Keratinocyte (primary cell): ENCODE data around the gene XRCC3. TPM values are rescaled to one million over a fixed set of nuclear protein-coding genes. Genes with fewer than 3 reads are reported as not detected.

Source experiments
- DNase-seq: peaks from one replicate; pipeline ENCODE4 v3.0.0-alpha.2; 2011; ENCODE audit warnings: low read depth, missing footprints, low spot score
- FAIRE-seq: peaks from 2 replicates; lab custom pipeline; 2011; peaks lifted over from hg19 to GRCh38; lab: Jason Lieb, UNC
- H2AFZ ChIP-seq: 2 replicates; pipeline ENCODE4 v1.6.0; 2012; ENCODE audit warnings: low read length, control low read depth, inconsistent platforms; ENCODE audit not compliant: control insufficient read depth
- H3K27ac ChIP-seq: 2 replicates; pipeline ENCODE4 v1.5.1; 2011; ENCODE audit warnings: low read length; ENCODE audit not compliant: control insufficient read depth, insufficient read depth
- H3K27me3 ChIP-seq: 3 replicates; pipeline ENCODE4 v1.6.0; 2011; ENCODE audit warnings: low read length; ENCODE audit not compliant: control insufficient read depth, insufficient read depth; ENCODE audit errors: extremely low read depth
- H3K36me3 ChIP-seq, 2 experiments: 2 replicates in 1 of 2; 3 replicates in 1 of 2; pipeline ENCODE4 v1.5.1; 2011; ENCODE audit warnings: low read length in 2 of 2, mild to moderate bottlenecking in 1 of 2; ENCODE audit not compliant: control insufficient read depth in 2 of 2, insufficient read depth in 2 of 2; ENCODE audit errors: extremely low read depth in 1 of 2
- H3K4me1 ChIP-seq: 3 replicates; pipeline ENCODE4 v1.5.1; 2011; ENCODE audit warnings: low read length; ENCODE audit not compliant: control insufficient read depth, insufficient read depth; ENCODE audit errors: extremely low read depth
- H3K4me2 ChIP-seq: 3 replicates; pipeline ENCODE4 v1.6.0; 2011; ENCODE audit warnings: low read depth, low read length; ENCODE audit not compliant: control insufficient read depth, insufficient read depth; ENCODE audit errors: extremely low read depth
- H3K4me3 ChIP-seq, 3 experiments: fragments of 200-600 bp in 1 of 3; sonication (generic) in 1 of 3; 2 replicates in 2 of 3; 3 replicates in 1 of 3; pipeline ENCODE4 v1.5.1; 2011 to 2016; ENCODE audit warnings: low read length in 3 of 3, mild to moderate bottlenecking in 3 of 3, control low read depth in 2 of 3, inconsistent platforms in 1 of 3, low read depth in 1 of 3, mixed read lengths in 1 of 3, mixed run types in 1 of 3, moderate library complexity in 1 of 3; ENCODE audit not compliant: control insufficient read depth in 2 of 3, insufficient read depth in 2 of 3; ENCODE audit errors: extremely low read depth in 1 of 3
- H3K79me2 ChIP-seq: 2 replicates; pipeline ENCODE4 v1.6.0; 2012; ENCODE audit warnings: low read length; ENCODE audit not compliant: control insufficient read depth, insufficient read depth
- H3K9ac ChIP-seq: 3 replicates; pipeline ENCODE4 v1.6.0; 2011; ENCODE audit warnings: low read length; ENCODE audit not compliant: control insufficient read depth, insufficient read depth; ENCODE audit errors: extremely low read depth
- H3K9me1 ChIP-seq: 3 replicates; pipeline ENCODE4 v1.6.0; 2011; ENCODE audit warnings: low read length; ENCODE audit not compliant: control insufficient read depth, insufficient read depth; ENCODE audit errors: extremely low read depth
- H3K9me3 ChIP-seq: 2 replicates; pipeline ENCODE4 v1.5.1; 2012; ENCODE audit warnings: low read depth, low read length; ENCODE audit not compliant: control insufficient read depth
- H4K20me1 ChIP-seq: 3 replicates; pipeline ENCODE4 v1.6.0; 2011; ENCODE audit warnings: low read length; ENCODE audit not compliant: control insufficient read depth, insufficient read depth; ENCODE audit errors: extremely low read depth
- CTCF ChIP-seq, 3 experiments: IDR thresholded peaks in 1 of 3; conservative IDR thresholded peaks in 1 of 3; optimal IDR thresholded peaks in 1 of 3; 2 replicates in 2 of 3; 3 replicates in 1 of 3; pipeline versions ENCODE3 to v1.5.1; 2011; ENCODE audit warnings: low read length in 3 of 3, mild to moderate bottlenecking in 3 of 3, moderate library complexity in 2 of 3, control low read depth in 1 of 3, inconsistent platforms in 1 of 3; ENCODE audit not compliant: insufficient read depth in 2 of 3; ENCODE audit errors: extremely low read depth in 1 of 3
- EZH2 ChIP-seq: IDR thresholded peaks from one replicate; pipeline ENCODE4 v1.6.1; 2012; ENCODE audit warnings: inconsistent platforms, mild to moderate bottlenecking, low read length, moderate library complexity
- dilution Hi-C: fragments of 300-500 bp; cut with MboI; formaldehyde crosslinking; loops from one replicate; pipeline ENCODE4 v1.7.0; 2020; ENCODE audit warnings: low sequenced_read_pairs; ENCODE audit not compliant: extremely low pct_ligation_motif_present
- polyA plus RNA-seq, 5 experiments: library from polyadenylated mRNA; depleted of rRNA in 3 of 5; stranded (reverse) in 3 of 5; stranded (forward) in 1 of 5; unstranded in 1 of 5; fragments of >200 nt; gene quantifications; 1 replicate in 1 of 5; 2 replicates in 3 of 5; 3 replicates in 1 of 5; pipeline versions ENCODE4 v1.2.1 to v1.2.3, GENCODE V29; 2011 to 2012; ENCODE audit warnings: missing spikeins in 2 of 5, low read depth in 1 of 5, low replicate concordance in 1 of 5

Gene XRCC3
- polyA plus RNA-seq, 1 donor (not counting 4 experiments of a cell fraction or from before 2014, with no cell fraction given) = 21.0 TPM

DNA sequence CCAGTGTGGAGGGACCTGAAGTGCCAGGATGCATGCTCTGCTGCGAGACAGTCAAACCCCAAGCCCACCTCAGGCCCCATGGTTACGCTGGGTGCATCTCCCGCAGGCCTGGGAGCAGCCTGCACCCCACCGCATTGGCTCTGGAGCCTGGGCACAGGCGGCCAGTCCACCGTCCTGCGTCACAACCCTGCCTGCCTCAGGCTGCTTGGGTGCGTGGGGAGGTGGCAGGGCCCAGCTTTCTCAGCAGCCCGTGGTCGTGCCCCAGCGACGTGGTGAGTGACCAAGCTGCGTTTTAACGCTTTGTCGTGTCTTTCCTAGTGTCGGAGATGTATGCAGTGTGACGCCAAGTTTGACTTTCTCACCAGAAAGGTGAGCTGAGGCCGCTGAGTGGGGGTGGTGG lies 11.2 kb upstream of the XRCC3 start:
- Histone ChIP-seq H4K20me1 (peaks cover 12% of the 10 kb centered on the region), H3K9ac (no peak overlapping the region), H3K4me1 (peaks cover 6% of the 10 kb centered on the region), H3K79me2 (peaks cover 59% of the 10 kb centered on the region), H3K4me3 (no peak overlapping the region), H3K4me2 (no peak overlapping the region), H2AFZ (no peak overlapping the region), H3K9me1 (no peaks in the 10 kb centered on the region), H3K27me3 (no peaks in the 10 kb centered on the region), H3K27ac (no peak overlapping the region), H3K36me3 (peaks cover 18 to 37% of the 10 kb centered on the region in 2 experiments), H3K9me3 (no peaks in the 10 kb centered on the region)
- dilution Hi-C loops = no loop called here
- DNase-seq = no peak
- no peak for FAIRE-seq
- TF ChIP-seq CTCF (optimal IDR thresholded peaks at IDR 0.05 in 1 of 3, IDR thresholded peaks at IDR 0.05 in 1 of 3, conservative IDR thresholded peaks at IDR 0.05 in 1 of 3; ENCODE audit: extremely low read depth in 1 of 3, insufficient read depth in 2 of 3, low read length in 3 of 3) (no peak), EZH2 (no peak)

DNA sequence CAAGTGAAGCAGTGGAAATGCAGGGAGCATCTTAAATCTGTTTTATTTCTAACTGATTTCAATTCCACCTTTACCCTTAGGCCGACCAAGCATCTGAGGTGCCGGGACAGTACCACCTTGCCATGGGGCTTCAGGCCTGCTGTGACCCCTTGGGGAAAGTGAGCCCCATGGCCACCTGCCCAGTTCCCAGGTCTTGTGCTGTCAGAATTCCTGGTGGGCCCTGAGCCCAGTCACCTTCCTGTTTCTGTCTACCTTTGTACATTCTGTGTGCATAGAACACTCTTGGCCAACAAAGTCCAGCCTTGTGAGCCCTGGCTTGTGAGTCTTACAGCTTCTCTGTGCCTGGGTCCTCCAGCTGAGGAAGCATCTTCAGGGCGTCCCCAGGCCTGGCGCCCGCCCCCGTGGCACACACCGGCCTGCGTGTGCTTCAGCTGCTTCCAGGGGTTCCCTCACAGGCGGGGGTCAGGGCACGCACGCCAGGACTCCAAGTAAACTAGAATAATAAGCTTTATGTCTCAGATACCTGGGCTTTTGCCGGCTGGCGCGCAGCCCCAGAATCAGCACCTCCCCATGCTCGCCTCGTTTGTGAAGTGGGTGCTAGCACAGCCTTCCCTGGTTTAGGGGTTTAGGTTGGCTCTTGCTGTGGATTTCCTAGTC lies 10.6 kb upstream of the XRCC3 start:
- no peak for TF ChIP-seq CTCF (optimal IDR thresholded peaks at IDR 0.05 in 1 of 3, IDR thresholded peaks at IDR 0.05 in 1 of 3, conservative IDR thresholded peaks at IDR 0.05 in 1 of 3; ENCODE audit: extremely low read depth in 1 of 3, insufficient read depth in 2 of 3, low read length in 3 of 3)
- no peak for TF ChIP-seq EZH2
- H3K4me3 ChIP-seq = no peak overlapping the region
- dilution Hi-C loops = no loop called here
- H3K79me2 ChIP-seq = peaks cover 65% of the 10 kb centered on the region
- H3K36me3 ChIP-seq = peaks cover 18 to 37% of the 10 kb centered on the region in 2 experiments
- no peaks in the 10 kb centered on the region for H3K9me3 ChIP-seq
- H3K27ac ChIP-seq = no peak overlapping the region
- H3K9ac ChIP-seq = no peak overlapping the region
- H3K27me3 ChIP-seq = no peaks in the 10 kb centered on the region
- DNase-seq (no peak), FAIRE-seq (no peak)
- peaks cover 16% of the 10 kb centered on the region for H4K20me1 ChIP-seq
- H3K4me1 ChIP-seq = peaks cover 6% of the 10 kb centered on the region
- H3K9me1 ChIP-seq = no peaks in the 10 kb centered on the region
- no peak overlapping the region for H3K4me2 ChIP-seq
- H2AFZ ChIP-seq = no peak overlapping the region
